CD4-positive, alpha-beta memory T cell (primary cell): ENCODE results near the gene NYAP1. TPM values are rescaled to one million over a fixed set of nuclear protein-coding genes. Genes with fewer than 3 reads are reported as not detected.
"Not testable (repeated sequence)": the region's sequence is repeated elsewhere in the genome, so short reads cannot be mapped to it uniquely, and the experiment has no call there.

Experiments used
- CTCF ChIA-PET: fragments of 350-600 bp; sonication (Branson Sonifier 250); formaldehyde crosslinking; loops from one replicate; lab custom pipeline; 2021; ENCODE audit warnings: inconsistent platforms; ENCODE audit not compliant: partially characterized antibody; lab: Charles Lee
- POLR2A ChIA-PET: fragments of 350-600 bp; sonication (Branson Sonifier 250); formaldehyde crosslinking; loops from one replicate; lab custom pipeline; 2021; ENCODE audit not compliant: partially characterized antibody; lab: Charles Lee
- DNase-seq, 5 donors: peaks; one replicate each; pipeline versions ENCODE4 v3.0.0 to v3.0.0-alpha.2; 2020 to 2022; ENCODE audit warnings: mixed read lengths in 1 of 5
- H3K27ac ChIP-seq: one replicate; pipeline ENCODE4 v1.7.0; 2013; ENCODE audit warnings: low read depth, low read length
- H3K27me3 ChIP-seq: 2 replicates; pipeline ENCODE4 v1.7.0; 2013; ENCODE audit warnings: mild to moderate bottlenecking, low read length, moderate library complexity; ENCODE audit not compliant: insufficient read depth
- H3K36me3 ChIP-seq: 2 replicates; pipeline ENCODE4 v1.7.0; 2013; ENCODE audit warnings: mild to moderate bottlenecking, low read length, moderate library complexity; ENCODE audit not compliant: insufficient read depth
- H3K4me1 ChIP-seq: 2 replicates; pipeline ENCODE4 v1.7.0; 2013; ENCODE audit warnings: mild to moderate bottlenecking, low read length, moderate library complexity; ENCODE audit not compliant: insufficient read depth
- H3K4me3 ChIP-seq, 2 donors: one replicate each; pipeline ENCODE4 v1.7.0; 2013; ENCODE audit warnings: low read length in 2 of 2, mild to moderate bottlenecking in 1 of 2
- H3K9me3 ChIP-seq, 2 donors: one replicate each; pipeline ENCODE4 v1.7.0; 2013; ENCODE audit warnings: low read length in 2 of 2, control low read depth in 1 of 2; ENCODE audit not compliant: control insufficient read depth in 1 of 2
- H3K27ac Mint-ChIP-seq, 7 donors: one replicate each; pipeline ENCODE4 v1.8.0; 2020 to 2021; ENCODE audit warnings: mixed read lengths in 7 of 7, mild to moderate bottlenecking in 6 of 7, inconsistent platforms in 3 of 7, moderate library complexity in 3 of 7
- H3K27me3 Mint-ChIP-seq, 2 donors: one replicate each; pipeline ENCODE4 v1.8.0; 2020 to 2021; ENCODE audit warnings: mixed read lengths in 2 of 2
- H3K36me3 Mint-ChIP-seq, 2 donors: one replicate each; pipeline ENCODE4 v1.8.0; 2020 to 2021; ENCODE audit warnings: mixed read lengths in 2 of 2, inconsistent platforms in 1 of 2, mild to moderate bottlenecking in 1 of 2
- H3K4me1 Mint-ChIP-seq, 4 donors: one replicate each; pipeline ENCODE4 v1.8.0; 2020 to 2021; ENCODE audit warnings: mixed read lengths in 4 of 4, mild to moderate bottlenecking in 1 of 4
- H3K4me3 Mint-ChIP-seq, 8 donors: one replicate each; pipeline ENCODE4 v1.8.0; 2020 to 2021; ENCODE audit warnings: mixed read lengths in 8 of 8, mild to moderate bottlenecking in 7 of 8, moderate library complexity in 6 of 8, inconsistent platforms in 3 of 8
- H3K9me3 Mint-ChIP-seq, 8 donors: one replicate each; pipeline ENCODE4 v1.8.0; 2020 to 2021; ENCODE audit warnings: mixed read lengths in 8 of 8, mild to moderate bottlenecking in 5 of 8, inconsistent platforms in 3 of 8, moderate library complexity in 1 of 8
- intact Hi-C: fragments of 100-400 bp; cut with micrococcal nuclease; formaldehyde crosslinking; loops from one replicate; pipeline ENCODE4 v1.15.1; 2023
- polyA plus RNA-seq, 2 donors: library from polyadenylated mRNA; unstranded; fragments of 300-500 nt; fragmentation: Illumina TruSeq; gene quantifications; one replicate each; pipeline ENCODE4 v1.2.3, GENCODE V29; 2021
- total RNA-seq, 2 experiments: library from RNA; stranded (reverse); gene quantifications; one replicate each; pipeline ENCODE4 v1.2.3, GENCODE V29; 2021

The NYAP1 gene
- total and polyA plus RNA-seq, 4 experiments from 2014 or later: 0.38 to 0.58 TPM; not detected in 2

GRCh38 chr7:100438731-100439130, 45.0 kb upstream of the NYAP1 start:
- H3K4me3 Mint-ChIP-seq, CTCF ChIA-PET: not testable (repeated sequence)
- POLR2A ChIA-PET: interaction anchor here (1.3 to 7.0 kb wide), 3 partner anchors 10 to 146 kb away, joined by 4 to 74 read pairs (median 60); partner anchors contain the start of genes FBXO24, LRCH4, MEPCE and ZCWPW1

DNA sequence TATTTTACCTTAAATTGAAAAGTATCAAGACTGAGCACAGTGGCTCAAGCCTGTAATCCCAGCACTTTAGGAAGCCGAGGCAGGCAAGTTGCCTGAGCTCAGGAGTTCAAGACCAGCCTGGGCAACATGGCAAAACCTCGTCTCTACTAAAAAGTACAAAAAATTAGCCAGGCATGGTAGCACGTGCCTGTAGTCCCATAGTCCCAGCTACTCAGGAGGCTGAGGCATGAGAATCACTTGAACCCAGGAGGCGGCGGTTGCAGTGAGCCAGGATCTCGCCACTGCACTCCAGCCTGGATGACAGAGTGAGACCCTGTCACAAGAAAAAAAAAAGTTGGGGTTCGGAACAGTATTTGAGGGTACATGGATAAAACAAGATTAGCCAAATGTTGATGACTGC, 44.5 kb upstream of the NYAP1 start:
- H3K4me1 ChIP-seq: peaks cover 19% of the 10 kb centered on the region
- H3K36me3 Mint-ChIP-seq: peaks cover 5 to 16% of the 10 kb centered on the region in 2 donors
- peak overlapping the region in 1 of 7 donors; percentile 27 for H3K27ac Mint-ChIP-seq
- H3K27me3 ChIP-seq, H3K4me3 ChIP-seq, H3K36me3 ChIP-seq, DNase-seq, H3K4me3 Mint-ChIP-seq, H3K27ac ChIP-seq, H3K9me3 Mint-ChIP-seq, intact Hi-C loops, CTCF ChIA-PET, H3K9me3 ChIP-seq, H3K27me3 Mint-ChIP-seq: not testable (repeated sequence)
- POLR2A ChIA-PET: interaction anchor here (1.3 to 7.0 kb wide), 3 partner anchors 10 to 145 kb away, joined by 4 to 74 read pairs (median 60); partner anchors contain the start of genes FBXO24, LRCH4, MEPCE and ZCWPW1
- peaks cover 9 to 24% (median 14%) of the 10 kb centered on the region in 4 donors for H3K4me1 Mint-ChIP-seq

More at GRCh38 chr7:100438731-100439130, 45.0 kb upstream of the NYAP1 start:
- Mint-ChIP-seq H3K4me1 (peaks cover 12 to 28% (median 18%) of the 10 kb centered on the region in 4 donors), H3K36me3 (peaks cover 10 to 21% of the 10 kb centered on the region in 2 donors)
- H3K27me3 Mint-ChIP-seq, H3K9me3 ChIP-seq, H3K9me3 Mint-ChIP-seq, DNase-seq, intact Hi-C loops, H3K27me3 ChIP-seq, H3K27ac Mint-ChIP-seq, H3K27ac ChIP-seq, H3K4me3 ChIP-seq: not testable (repeated sequence)
- Histone ChIP-seq H3K36me3 (peaks cover 13% of the 10 kb centered on the region), H3K4me1 (peaks cover 23% of the 10 kb centered on the region)

- intact Hi-C loops: no loop called here
- no peak for DNase-seq
- Mint-ChIP-seq H3K4me3 (no peak overlapping the region), H3K27me3 (no peaks in the 10 kb centered on the region), H3K4me1 (peaks cover 1 to 20% (median 5%) of the 10 kb centered on the region in 4 donors), H3K36me3 (no peaks in the 10 kb centered on the region), H3K9me3 (no peaks in the 10 kb centered on the region), H3K27ac (peak overlapping the region in 1 of 7 donors; percentile 5)
- Histone ChIP-seq H3K36me3 (no peaks in the 10 kb centered on the region), H3K27ac (no peak overlapping the region), H3K27me3 (no peaks in the 10 kb centered on the region), H3K4me1 (peaks cover 16% of the 10 kb centered on the region), H3K4me3 (no peak overlapping the region), H3K9me3 (no peaks in the 10 kb centered on the region)
- POLR2A ChIA-PET: interaction anchor here (0.6 to 5.1 kb wide), 2 partner anchors 13 to 72 kb away, joined by 3 to 26 read pairs; partner anchors contain the start of genes MEPCE and ZCWPW1
- CTCF ChIA-PET: interaction anchor here (0.7 to 1.5 kb wide), 2 partner anchors 10 to 13 kb away, joined by 3 to 4 read pairs; no protein-coding TSS in a partner anchor
Observed at GRCh38 chr7:100441641-100442535, 41.8 kb upstream of the NYAP1 start.

GRCh38 chr7:100443096-100443840, 40.5 kb upstream of the NYAP1 start:
- Histone ChIP-seq H3K27me3 (no peaks in the 10 kb centered on the region), H3K36me3 (no peaks in the 10 kb centered on the region), H3K9me3 (no peaks in the 10 kb centered on the region), H3K4me1 (peaks cover 13% of the 10 kb centered on the region), H3K4me3 (no peak overlapping the region), H3K27ac (no peak overlapping the region)
- no peaks in the 10 kb centered on the region for H3K36me3 Mint-ChIP-seq
- H3K4me1 Mint-ChIP-seq: peaks cover 1 to 16% (median 5%) of the 10 kb centered on the region in 4 donors
- intact Hi-C loops: no loop called here
- no peak for DNase-seq
- peak overlapping the region in 1 of 8 donors; percentile 45 for H3K4me3 Mint-ChIP-seq
- no peaks in the 10 kb centered on the region for H3K27me3 Mint-ChIP-seq
- ChIA-PET POLR2A (interaction anchor here (1.4 to 5.1 kb wide), 2 partner anchors 12 to 14 kb away, joined by 5 to 26 read pairs; partner anchors contain the start of genes MEPCE and ZCWPW1), CTCF (interaction anchor here (1.2 to 1.5 kb wide), 3 partner anchors 8 to 36 kb away, joined by 3 to 4 read pairs (median 4); no protein-coding TSS in a partner anchor)
- no peaks in the 10 kb centered on the region for H3K9me3 Mint-ChIP-seq
- peak overlapping the region in 3 of 7 donors; percentile 5 to 69 (median 65) for H3K27ac Mint-ChIP-seq

GRCh38 chr7:100444311-100445278, 39.1 kb upstream of the NYAP1 start:
- Mint-ChIP-seq H3K4me1 (peaks cover 1 to 16% (median 5%) of the 10 kb centered on the region in 4 donors), H3K4me3 (no peak overlapping the region), H3K36me3 (no peaks in the 10 kb centered on the region), H3K27me3 (no peaks in the 10 kb centered on the region), H3K27ac (peak overlapping the region in 4 of 7 donors; percentile 46 to 52 (median 48)), H3K9me3 (no peaks in the 10 kb centered on the region)
- Histone ChIP-seq H3K27me3 (no peaks in the 10 kb centered on the region), H3K36me3 (no peaks in the 10 kb centered on the region), H3K4me1 (peaks cover 13% of the 10 kb centered on the region), H3K27ac (no peak overlapping the region), H3K4me3 (no peak overlapping the region), H3K9me3 (no peaks in the 10 kb centered on the region)
- no peak for DNase-seq
- ChIA-PET CTCF (interaction anchor here (1.2 to 1.4 kb wide), 3 partner anchors 21 to 37 kb away, joined by 3 to 4 read pairs (median 3); no protein-coding TSS in a partner anchor), POLR2A (interaction anchor here (1.4 to 5.1 kb wide), 3 partner anchors 8 to 16 kb away, joined by 5 to 26 read pairs (median 11); partner anchors contain the start of genes MEPCE, PPP1R35 and ZCWPW1)
- intact Hi-C loops: no loop called here

GRCh38 chr7:100446040-100446439, 37.7 kb upstream of the NYAP1 start:
- H3K36me3 Mint-ChIP-seq: no peaks in the 10 kb centered on the region
- Histone ChIP-seq H3K27me3 (no peaks in the 10 kb centered on the region), H3K36me3 (no peaks in the 10 kb centered on the region), H3K4me1 (peaks cover 23% of the 10 kb centered on the region), H3K9me3 (no peaks in the 10 kb centered on the region), H3K27ac (no peak overlapping the region), H3K4me3 (no peak overlapping the region)
- DNase-seq: no peak
- peaks cover 1 to 21% (median 5%) of the 10 kb centered on the region in 4 donors for H3K4me1 Mint-ChIP-seq
- no peaks in the 10 kb centered on the region for H3K9me3 Mint-ChIP-seq
- intact Hi-C loops: no loop called here
- ChIA-PET CTCF (no interaction called here), POLR2A (interaction anchor here (0.5 to 5.1 kb wide), 3 partner anchors 10 to 242 kb away, joined by 4 to 26 read pairs (median 11); partner anchors contain the start of genes MEPCE, PPP1R35 and ZCWPW1)
- H3K4me3 Mint-ChIP-seq: no peak overlapping the region
- H3K27me3 Mint-ChIP-seq: no peaks in the 10 kb centered on the region
- peak overlapping the region in 1 of 7 donors; percentile 53 for H3K27ac Mint-ChIP-seq
